HG02763 (cell line): ENCODE measurements around the gene FIBP.

Experiments used
- ATAC-seq: cut with Tn5 transposase; IDR thresholded peaks from one replicate; pipeline ENCODE4 v1.9.1; 2021; ENCODE audit warnings: mild to moderate bottlenecking, moderate library complexity; ENCODE audit not compliant: unreplicated experiment

Gene FIBP

GRCh38 chr11:65888163-65888814 is at the start of gene FIBP:
Gene FIBP, minus strand, starts transcription at chr11:65888471. Its CDS starts 53 bp downstream, at chr11:65888418.
- peak; percentile 49 for ATAC-seq

- ATAC-seq: no peak
Measured at GRCh38 chr11:65937766-65938165, 49.5 kb upstream of the FIBP start.

DNA sequence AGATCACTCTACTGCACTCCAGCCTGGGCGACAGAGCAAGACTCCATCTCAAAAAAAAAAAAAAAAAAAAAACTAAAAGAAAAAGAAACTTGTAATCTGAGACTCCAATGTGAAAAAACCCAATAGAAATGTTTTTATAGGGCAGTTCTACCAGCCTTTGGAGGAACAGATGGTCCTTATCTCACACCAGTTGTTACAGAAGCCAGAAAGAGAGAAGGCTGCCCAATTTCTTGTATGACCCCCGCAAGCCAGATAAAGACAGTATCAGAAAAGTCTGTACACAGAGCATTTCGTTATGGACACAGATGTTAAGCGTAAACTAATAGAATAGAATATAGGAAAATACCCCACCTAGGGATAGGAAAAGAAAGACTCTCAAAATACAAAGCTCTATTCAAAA is 45.7 kb upstream of the FIBP start:
- no peak for ATAC-seq

GRCh38 chr11:65932558-65932919 is 44.3 kb upstream of the FIBP start:
- ATAC-seq: no peak

GRCh38 chr11:65931773-65932557 is 43.7 kb upstream of the FIBP start:
- ATAC-seq: no peak

GRCh38 chr11:65928667-65929066 is 40.4 kb upstream of the FIBP start:
- no peak for ATAC-seq

DNA sequence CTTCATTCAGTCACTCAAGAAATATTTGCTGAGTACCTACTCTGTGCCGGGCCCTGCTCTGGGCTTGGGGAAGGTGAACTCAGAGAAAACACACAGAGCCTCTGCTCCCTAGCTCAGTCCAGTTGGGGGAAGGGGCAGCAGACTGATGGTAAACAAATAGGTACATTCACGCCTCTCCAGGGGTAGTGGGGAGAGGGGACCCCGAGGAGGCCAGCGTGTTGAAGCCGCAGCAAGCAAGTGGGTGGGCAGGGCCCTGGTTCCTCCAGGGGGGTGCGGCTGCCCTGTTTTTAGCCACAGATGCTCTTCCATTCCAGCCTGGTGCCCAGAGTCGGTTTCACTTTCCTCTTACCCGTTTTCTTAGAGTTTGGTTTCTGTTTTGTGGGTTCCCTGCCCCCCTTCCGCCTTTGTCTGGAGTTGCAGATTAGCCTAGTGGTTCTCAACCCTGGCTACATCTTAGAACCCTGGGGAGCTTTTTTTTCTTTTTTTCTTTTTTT is 39.7 kb upstream of the FIBP start:
- peak; percentile 75 for ATAC-seq

GRCh38 chr11:65925397-65925796 is 37.1 kb upstream of the FIBP start:
- no peak for ATAC-seq

DNA sequence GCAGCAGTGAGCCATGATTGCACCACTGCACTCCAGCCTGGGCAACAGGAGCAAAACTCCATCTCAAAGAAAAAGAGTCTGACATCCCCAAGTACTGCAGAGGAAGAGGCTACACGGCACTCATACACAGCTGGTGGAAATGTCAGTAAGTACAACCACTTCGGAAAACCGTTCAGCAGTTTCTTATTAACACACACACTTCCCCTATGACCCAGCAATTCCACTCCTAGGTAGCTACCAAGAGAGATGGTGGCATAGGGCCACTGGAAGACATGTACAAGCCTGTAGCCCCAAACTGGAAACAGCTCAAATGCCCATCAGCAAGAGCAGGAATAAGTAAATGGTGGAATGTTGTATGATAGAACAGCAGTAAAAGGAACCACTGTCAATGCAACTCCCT is 34.3 kb upstream of the FIBP start:
- no peak for ATAC-seq

DNA sequence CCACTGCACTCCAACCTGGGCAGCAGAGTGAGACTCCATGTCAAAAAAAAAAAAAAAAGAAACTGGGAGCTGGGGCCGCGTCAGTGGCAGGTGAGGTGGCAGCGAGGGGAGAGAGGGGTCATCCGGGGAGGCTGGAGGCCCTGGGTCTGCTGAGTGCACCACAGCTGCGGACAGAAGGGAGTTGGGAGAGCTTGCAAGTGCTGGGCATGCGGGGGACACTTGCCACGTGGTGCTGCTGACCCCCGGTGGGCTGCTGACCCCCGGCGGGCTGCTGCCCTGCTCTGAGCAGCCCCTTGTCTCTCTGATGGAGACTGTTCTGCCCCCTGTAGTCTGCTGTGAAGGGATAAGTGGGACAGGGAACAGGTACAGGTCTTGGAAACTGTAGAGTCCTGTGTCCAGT is 33.6 kb upstream of the FIBP start:
- no peak for ATAC-seq

DNA sequence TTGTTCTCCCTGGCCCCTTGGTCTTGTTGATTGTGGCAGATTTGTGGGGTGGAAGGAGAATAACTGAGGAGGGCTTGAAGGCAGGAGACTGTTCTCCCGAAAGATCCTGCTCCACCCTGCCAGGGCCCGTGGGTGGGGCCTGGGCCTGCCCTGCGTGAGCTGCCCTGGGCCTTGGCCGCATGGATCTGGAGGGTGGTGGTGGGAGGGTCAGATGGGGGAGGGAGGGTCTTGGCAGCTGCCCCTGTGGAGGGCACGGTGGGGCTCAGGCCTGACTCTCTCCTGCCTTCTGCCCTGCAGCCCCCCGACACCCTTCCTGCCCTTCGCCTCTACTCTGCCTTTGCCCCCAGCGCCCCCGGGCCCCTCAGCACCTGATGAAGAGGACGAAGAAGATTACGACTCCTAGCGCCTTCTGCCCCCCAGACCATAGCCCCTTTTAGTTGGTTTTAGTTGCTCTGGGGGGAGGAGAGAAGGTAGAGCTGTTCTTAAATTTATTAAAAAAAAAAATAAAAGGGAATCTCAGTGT is 32.8 kb upstream of the FIBP start:
- ATAC-seq: no peak

- ATAC-seq: no peak
Measured at GRCh38 chr11:65920372-65920802, 32.1 kb upstream of the FIBP start.

DNA sequence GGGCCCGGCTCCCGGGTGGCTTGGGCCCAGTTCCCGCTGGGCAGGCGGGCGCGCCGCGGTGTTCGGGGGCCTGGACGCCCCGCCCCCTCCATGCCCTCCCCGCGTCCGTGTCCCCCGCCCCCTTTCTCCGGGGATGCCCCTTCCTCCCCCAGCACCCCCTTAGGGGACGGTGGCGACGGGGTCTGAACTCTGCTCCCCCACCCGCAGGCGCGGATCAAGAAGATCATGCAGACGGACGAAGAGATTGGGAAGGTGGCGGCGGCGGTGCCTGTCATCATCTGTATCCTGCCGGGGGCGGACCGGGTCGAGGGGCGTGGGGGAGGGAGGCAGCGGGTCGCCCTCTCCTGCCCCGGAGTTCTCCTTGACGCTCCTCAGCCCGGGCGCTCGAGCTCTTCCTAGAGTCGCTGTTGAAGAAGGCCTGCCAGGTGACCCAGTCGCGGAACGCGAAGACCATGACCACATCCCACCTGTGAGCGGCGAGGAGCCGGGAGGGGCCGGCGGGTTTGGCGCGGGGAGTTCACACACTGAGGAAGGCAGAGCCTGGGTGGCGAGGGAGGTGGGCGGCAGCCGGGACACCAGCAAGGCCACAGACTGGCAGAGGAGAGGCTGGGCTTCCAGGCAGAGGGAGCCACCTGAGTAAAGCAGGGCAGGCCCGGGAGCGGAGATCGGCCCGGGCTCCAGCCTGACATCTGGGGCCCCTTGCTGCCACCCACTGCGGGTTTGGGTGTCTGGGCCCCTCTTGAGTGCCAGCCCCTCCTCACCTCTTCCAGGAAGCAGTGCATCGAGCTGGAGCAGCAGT is 31.5 kb upstream of the FIBP start:
- peak; percentile 49 for ATAC-seq

DNA sequence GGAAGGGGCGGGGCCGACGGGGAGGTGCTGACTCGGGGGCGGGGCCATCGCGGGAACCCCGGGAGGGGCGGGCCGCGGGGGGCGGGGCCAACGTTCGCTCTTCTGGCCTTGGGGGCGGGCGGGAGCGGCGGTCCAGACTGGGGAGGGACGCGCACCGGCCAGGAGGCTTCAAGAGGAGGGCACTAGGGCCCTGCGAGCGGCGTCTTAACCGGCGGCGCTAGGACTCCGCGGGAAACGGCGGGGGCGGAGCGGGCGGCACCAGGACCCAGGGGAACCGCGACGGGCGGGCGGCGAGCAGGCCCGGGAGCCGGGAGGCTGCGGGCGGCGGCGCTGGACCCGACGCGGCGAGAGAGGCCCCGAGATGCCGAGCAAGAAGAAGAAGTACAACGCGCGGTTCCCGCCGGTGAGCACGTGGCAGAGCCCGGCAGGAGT is 30.9 kb upstream of the FIBP start, which contains the start of gene DRAP1:
Gene DRAP1, plus strand, starts transcription at position 286 of the 432 bp plus-strand sequence. Its CDS starts 76 bp downstream, at position 362.
- peak; percentile 83 for ATAC-seq

GRCh38 chr11:65918211-65919140 is 30.2 kb upstream of the FIBP start, which contains the start of gene C11orf68:
Gene C11orf68, minus strand, starts transcription at chr11:65919062. Its CDS starts 31 bp downstream, at chr11:65919031.
- peak; percentile 59 for ATAC-seq

GRCh38 chr11:65917434-65918210 is 29.4 kb upstream of the FIBP start:
- no peak for ATAC-seq

DNA sequence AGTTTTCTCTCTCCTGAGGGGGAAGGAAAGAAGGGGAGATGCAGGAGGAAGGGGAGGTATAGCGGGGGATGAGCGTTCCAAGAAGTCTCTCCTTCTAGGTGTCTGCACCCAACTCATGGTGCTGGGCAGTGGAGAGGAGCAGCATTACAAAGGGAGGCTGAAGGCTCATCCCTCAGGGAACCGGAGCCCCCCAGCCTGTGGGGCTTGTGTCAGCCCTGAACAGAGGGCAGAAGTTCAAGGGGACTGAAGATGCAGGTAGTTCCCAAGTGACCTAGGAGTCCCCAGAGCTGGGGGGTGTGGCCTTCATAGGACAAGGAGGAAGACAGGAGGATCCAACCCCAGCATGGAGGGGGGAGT is 28.8 kb upstream of the FIBP start:
- ATAC-seq: no peak

GRCh38 chr11:65916391-65916790 is 28.1 kb upstream of the FIBP start:
- ATAC-seq: no peak

DNA sequence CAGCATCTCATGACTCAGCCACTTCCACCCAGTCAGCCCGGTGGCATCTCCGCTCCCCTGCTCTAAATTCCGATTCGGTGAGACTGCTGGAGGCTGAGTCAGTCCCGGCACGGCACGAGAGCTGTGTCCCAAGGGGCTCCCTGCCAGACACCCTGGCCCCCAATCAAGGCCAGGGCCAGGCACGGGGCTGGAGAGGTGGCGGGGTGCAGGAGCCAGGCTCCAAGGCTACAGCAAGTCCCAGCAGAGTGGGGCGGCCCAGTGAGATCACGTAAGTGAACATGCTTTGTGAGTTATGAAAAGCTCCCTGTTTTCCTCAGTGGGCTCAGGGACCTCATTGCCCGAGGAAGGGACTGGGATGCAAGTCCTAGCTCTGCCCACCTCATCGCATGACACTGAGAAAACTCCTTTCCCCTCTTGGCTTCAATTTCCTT is 27.6 kb upstream of the FIBP start:
- no peak for ATAC-seq
